ENCODE data around the gene CLDN6. TPM values are rescaled to one million over a fixed set of nuclear protein-coding genes. Genes with fewer than 3 reads are reported as not detected.

The CLDN6 gene
- total and polyA plus RNA-seq, 9 of the 15 experiments (the other 6 are each of a cell fraction or from before 2014, with no cell fraction given): 0.22 to 0.75 (median 0.38) TPM; not detected in 3

GRCh38 chr16:3023669-3024478 is 5.9 kb upstream of the CLDN6 start, which contains the start of the genes HCFC1R1 and THOC6 (continued):
- TF ChIP-seq NONO (IDR thresholded peaks at IDR 0.05; ENCODE audit: low read depth in 2 of 2, low read length in 1 of 2): peak in 1 of 2 experiments; percentile 85; a peak in 2 of 4 replicates
- no peak for TF ChIP-seq ZFP1 (CRISPR knock-in tag; IDR thresholded peaks at IDR 0.05)
- peak; percentile 95 for TF ChIP-seq SUPT5H (IDR thresholded peaks at IDR 0.05)
- TF ChIP-seq ZC3H11A (IDR thresholded peaks at IDR 0.05; ENCODE audit: low read depth, low read length): no peak
- TF ChIP-seq ELF1 (tag; IDR thresholded peaks at IDR 0.05): peak; percentile 82
- peak; percentile 95 for TF ChIP-seq ZFX (CRISPR knock-in tag; IDR thresholded peaks at IDR 0.05)
- peak; percentile 37 for TF ChIP-seq RBM39 (optimal IDR thresholded peaks at IDR 0.05; ENCODE audit: low read depth, low read length)
- peak; percentile 91 for TF ChIP-seq CHD2 (IDR thresholded peaks at IDR 0.05; ENCODE audit: low read depth, low read length)
- TF ChIP-seq ZNF445 (CRISPR knock-in tag; IDR thresholded peaks at IDR 0.05; ENCODE audit: low read depth): 0 out of 2 replicates have a peak, but pooled peaks have one; percentile 56
- TF ChIP-seq RNF2 (IDR thresholded peaks at IDR 0.05): peak; percentile 76; the same call in 1 of the 2 replicates
- TF ChIP-seq, protein P1, sequence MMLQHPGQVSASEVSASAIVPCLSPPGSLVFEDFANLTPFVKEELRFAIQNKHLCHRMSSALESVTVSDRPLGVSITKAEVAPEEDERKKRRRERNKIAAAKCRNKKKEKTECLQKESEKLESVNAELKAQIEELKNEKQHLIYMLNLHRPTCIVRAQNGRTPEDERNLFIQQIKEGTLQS (IDR thresholded peaks at IDR 0.05): peak; percentile 46; the same call in 1 of the 2 replicates
- TF ChIP-seq, protein P1 (CRISPR knock-in tag; conservative IDR thresholded peaks at IDR 0.05): no peak
- TF ChIP-seq FIP1L1 (IDR thresholded peaks at IDR 0.05; ENCODE audit: low read depth, low read length, poor library complexity, severe bottlenecking): peak; percentile 97
- TF ChIP-seq ZNF398 (CRISPR knock-in tag; IDR thresholded peaks at IDR 0.05): no peak
- peak; percentile 47; the same call in 1 of the 2 replicates for TF ChIP-seq ZNF592 (IDR thresholded peaks at IDR 0.05)

Data from K562 (cell line).